HCT116 (cell line): ENCODE data around the gene SNTG2. TPM values are rescaled to one million over a fixed set of nuclear protein-coding genes. Genes with fewer than 3 reads are reported as not detected.

Experiments
- ATAC-seq: fragments of 200-7000 bp; cut with Tn5 transposase; 2 replicates; pipeline ENCODE4 v1.9.1; 2020; ENCODE audit warnings: mild to moderate bottlenecking, moderate library complexity
- BruUV-seq: library from RNA; stranded (reverse); fragments of 400-500 nt; replicated peaks from 2 replicates; lab custom pipeline; 2021; lab: Mats Ljungman, UMichigan
- CTCF ChIA-PET: fragments of 300-600 bp; sonication (Branson Sonifier 250); formaldehyde crosslinking; loops from one replicate; lab custom pipeline; 2021; ENCODE audit warnings: antibody characterized with exemption; lab: Charles Lee
- POLR2A ChIA-PET: fragments of 300-600, 350-600 bp; sonication (Branson Sonifier 250); formaldehyde crosslinking; loops from one replicate; lab custom pipeline; 2021; ENCODE audit warnings: antibody characterized with exemption; lab: Charles Lee
- RAD21 ChIA-PET, 2 experiments: fragments of 300-600 bp; sonication (Branson Sonifier 250); formaldehyde crosslinking; loops; one replicate each; lab custom pipeline; 2023; ENCODE audit warnings: low total read pairs in 2 of 2; ENCODE audit not compliant: uncharacterized antibody in 2 of 2, unreplicated experiment in 2 of 2, low non-redundant PET in 1 of 2; lab: Charles Lee
- DNase-seq: peaks from one replicate; pipeline ENCODE4 v3.0.0-alpha.2; 2010; ENCODE audit warnings: low read depth, low spot score
- H2AFZ ChIP-seq: fragments of 200-600 bp; shearing (Covaris generic), sonication (generic); 2 replicates; pipeline ENCODE4 v1.6.1; 2017; ENCODE audit warnings: low read depth, mixed run types, mixed read lengths, antibody characterized with exemption, low read length; ENCODE audit not compliant: poor library complexity, severe bottlenecking
- H3K27ac ChIP-seq: 2 replicates; pipeline ENCODE4 v1.5.1; 2012; ENCODE audit warnings: low read depth, low read length
- H3K27me3 ChIP-seq: fragments of 200-600 bp; sonication (generic); 2 replicates; pipeline ENCODE4 v1.6.1; 2016; ENCODE audit warnings: mixed run types, low read length, mixed read lengths; ENCODE audit not compliant: insufficient read depth
- H3K36me3 ChIP-seq, 2 experiments: fragments of 200-500 bp in 1 of 2; fragments of 200-600 bp in 1 of 2; sonication (Bioruptor generic) in 1 of 2; sonication (generic) in 1 of 2; 2 replicates each; pipeline versions ENCODE4 v1.5.1 to v1.6.1; 2014 to 2016; ENCODE audit warnings: low read length in 2 of 2, inconsistent platforms in 1 of 2, mixed read lengths in 1 of 2, mixed run types in 1 of 2; ENCODE audit not compliant: insufficient read depth in 2 of 2, control insufficient read depth in 1 of 2
- H3K4me1 ChIP-seq, 2 experiments: fragments of 200-600 bp in 1 of 2; sonication (generic) in 1 of 2; 2 replicates each; pipeline versions ENCODE4 v1.5.1 to v1.6.1; 2012 to 2017; ENCODE audit warnings: low read length in 2 of 2, inconsistent platforms in 1 of 2, mild to moderate bottlenecking in 1 of 2, mixed read lengths in 1 of 2, mixed run types in 1 of 2, moderate library complexity in 1 of 2; ENCODE audit not compliant: insufficient read depth in 2 of 2, control insufficient read depth in 1 of 2
- H3K4me2 ChIP-seq: fragments of 200-600 bp; sonication (generic); 2 replicates; pipeline ENCODE4 v1.6.1; 2017; ENCODE audit warnings: mixed run types, low read length, mixed read lengths
- H3K4me3 ChIP-seq, 2 experiments: fragments of 200-600 bp in 1 of 2; sonication (generic) in 1 of 2; replicated peaks in 1 of 2; 2 replicates each; pipeline ENCODE4 v1.5.1; 2011 to 2016; ENCODE audit warnings: low read length in 2 of 2, control low read depth in 1 of 2, low read depth in 1 of 2, mild to moderate bottlenecking in 1 of 2, mixed read lengths in 1 of 2, mixed run types in 1 of 2
- H3K79me2 ChIP-seq: fragments of 200-600 bp; sonication (generic); 2 replicates; pipeline ENCODE4 v1.6.1; 2017; ENCODE audit warnings: mild to moderate bottlenecking, mixed run types, low read length, moderate library complexity, mixed read lengths; ENCODE audit not compliant: insufficient read depth
- H3K9ac ChIP-seq: fragments of 200-600 bp; sonication (generic); 2 replicates; pipeline ENCODE4 v1.6.1; 2016; ENCODE audit warnings: low read length, mixed read lengths
- H3K9me2 ChIP-seq: fragments of 200-600 bp; sonication (generic), shearing (Covaris generic); 2 replicates; pipeline ENCODE4 v1.6.1; 2017; ENCODE audit warnings: mixed run types, mild to moderate bottlenecking, moderate library complexity; ENCODE audit not compliant: insufficient read depth
- H3K9me3 ChIP-seq, 2 experiments: fragments of 200-500 bp in 1 of 2; fragments of 200-600 bp in 1 of 2; sonication (Bioruptor generic) in 1 of 2; sonication (generic) in 1 of 2; 2 replicates each; pipeline ENCODE4 v1.6.1; 2014 to 2017; ENCODE audit warnings: low read length in 2 of 2, mixed read lengths in 2 of 2, inconsistent platforms in 1 of 2, low read depth in 1 of 2, mild to moderate bottlenecking in 1 of 2, mixed run types in 1 of 2, moderate library complexity in 1 of 2; ENCODE audit not compliant: control insufficient read depth in 1 of 2, insufficient read depth in 1 of 2
- H4K20me1 ChIP-seq: fragments of 200-600 bp; sonication (generic), shearing (Covaris generic); 2 replicates; pipeline ENCODE4 v1.6.1; 2017; ENCODE audit warnings: mixed run types, mild to moderate bottlenecking, moderate library complexity; ENCODE audit not compliant: insufficient read depth
- ATF3 ChIP-seq: IDR thresholded peaks from 2 replicates; pipeline ENCODE4 v1.6.1; 2012
- CBX3 ChIP-seq: IDR thresholded peaks from 2 replicates; pipeline ENCODE4 v1.6.1; 2012; ENCODE audit warnings: low read depth
- CEBPB ChIP-seq: IDR thresholded peaks from 2 replicates; pipeline ENCODE4 v1.6.1; 2012; ENCODE audit warnings: low read depth
- CTCF ChIP-seq, 3 experiments: fragments of 200-600 bp in 1 of 3; sonication (generic) in 1 of 3; IDR thresholded peaks in 2 of 3; conservative IDR thresholded peaks in 1 of 3; 2 replicates each; pipeline ENCODE4 v1.5.1; 2012 to 2017; ENCODE audit warnings: low read depth in 2 of 3, low read length in 2 of 3, antibody characterized with exemption in 1 of 3, borderline replicate concordance in 1 of 3, control low read depth in 1 of 3, mild to moderate bottlenecking in 1 of 3, mixed read lengths in 1 of 3, mixed run types in 1 of 3, moderate library complexity in 1 of 3; ENCODE audit not compliant: insufficient read depth in 1 of 3
- EGR1 ChIP-seq: IDR thresholded peaks from 2 replicates; pipeline ENCODE4 v1.6.1; 2012; ENCODE audit warnings: low read depth
- ELF1 ChIP-seq: IDR thresholded peaks from 2 replicates; pipeline ENCODE4 v1.6.1; 2012; ENCODE audit warnings: low read depth, borderline replicate concordance
- EZH2 ChIP-seq: fragments of 200-600 bp; sonication (generic); IDR thresholded peaks from 2 replicates; pipeline ENCODE4 v1.6.1; 2017; ENCODE audit warnings: antibody characterized with exemption, mixed run types
- EZH2phosphoT487 ChIP-seq: fragments of 200-600 bp; IDR thresholded peaks from 2 replicates; pipeline ENCODE4 v1.6.1; 2018; ENCODE audit warnings: antibody characterized with exemption, borderline replicate concordance
- FOSL1 ChIP-seq: IDR thresholded peaks from 2 replicates; pipeline ENCODE4 v1.6.1; 2012; ENCODE audit warnings: low read depth
- JUND ChIP-seq: IDR thresholded peaks from 2 replicates; pipeline ENCODE4 v1.6.1; 2012
- MAX ChIP-seq: IDR thresholded peaks from 2 replicates; pipeline ENCODE4 v1.6.1; 2012
- POLR2A ChIP-seq: IDR thresholded peaks from 2 replicates; pipeline ENCODE4 v1.7.0; 2011; ENCODE audit warnings: borderline replicate concordance; ENCODE audit not compliant: insufficient read depth, insufficient read length; ENCODE audit errors: extremely low read depth
- REST ChIP-seq: IDR thresholded peaks from 2 replicates; pipeline ENCODE4 v1.6.1; 2012; ENCODE audit warnings: low read depth
- SIN3A ChIP-seq: IDR thresholded peaks from 2 replicates; pipeline ENCODE4 v1.6.1; 2012; ENCODE audit warnings: low read depth
- SRF ChIP-seq: IDR thresholded peaks from 2 replicates; pipeline ENCODE4 v1.6.1; 2012; ENCODE audit warnings: low read depth
- TCF7L2 ChIP-seq: IDR thresholded peaks from 2 replicates; pipeline ENCODE4 v1.7.0; 2011; ENCODE audit warnings: borderline replicate concordance, inconsistent platforms; ENCODE audit not compliant: insufficient read depth, insufficient read length; ENCODE audit errors: extremely low read depth
- YY1 ChIP-seq: IDR thresholded peaks from 2 replicates; pipeline ENCODE4 v1.6.1; 2011; ENCODE audit warnings: low read length, low read depth, moderate library complexity, mild to moderate bottlenecking; ENCODE audit not compliant: insufficient replicate concordance; ENCODE audit errors: extremely low read depth
- ZBTB33 ChIP-seq: IDR thresholded peaks from 2 replicates; pipeline ENCODE4 v1.6.1; 2011; ENCODE audit warnings: mild to moderate bottlenecking, low read length, moderate library complexity; ENCODE audit not compliant: insufficient replicate concordance; ENCODE audit errors: extremely low read depth
- intact Hi-C: fragments of 100-400 bp; cut with micrococcal nuclease; formaldehyde crosslinking; loops from 2 replicates; pipeline ENCODE4 v1.10.0; 2022
- total RNA-seq: library from RNA; stranded (reverse); gene quantifications from one replicate; pipeline ENCODE4 v1.2.1, GENCODE V29; 2021; ENCODE audit not compliant: unreplicated experiment

Gene SNTG2
- total RNA-seq, 1 experiment from 2014 or later = not detected

- H3K4me1 ChIP-seq = no peaks in the 10 kb centered on the region
- no peak for DNase-seq
- no peaks in the 10 kb centered on the region for H3K9me3 ChIP-seq
- no peaks in the 10 kb centered on the region for H3K9me2 ChIP-seq
- TF ChIP-seq SRF = no peak
- no peak for TF ChIP-seq EZH2
- no peak for TF ChIP-seq MAX
- TF ChIP-seq SIN3A = no peak
- TF ChIP-seq JUND = no peak
- no peak for TF ChIP-seq YY1
- no peak for TF ChIP-seq REST
- no peak for TF ChIP-seq ATF3
- no peak for TF ChIP-seq ELF1
- no peak for TF ChIP-seq FOSL1
- no peak for TF ChIP-seq CBX3
- no peak for TF ChIP-seq CEBPB
- TF ChIP-seq ZBTB33 = no peak
- TF ChIP-seq POLR2A = no peak
- TF ChIP-seq EGR1 = no peak
- no peak for TF ChIP-seq TCF7L2
- TF ChIP-seq EZH2phosphoT487 = no peak
- no peak for TF ChIP-seq CTCF (IDR thresholded peaks at IDR 0.05 in 2 of 3, conservative IDR thresholded peaks at IDR 0.05 in 1 of 3; ENCODE audit: borderline replicate concordance in 1 of 3, insufficient read depth in 1 of 3, low read depth in 2 of 3, low read length in 2 of 3)
- TF ChIP-seq, all 23 proteins: peak for 0
- Histone ChIP-seq H4K20me1 (no peaks in the 10 kb centered on the region), H3K9ac (no peak overlapping the region), H3K4me3 (no peak overlapping the region), H3K79me2 (no peaks in the 10 kb centered on the region), H3K27me3 (0 out of 2 replicates have a peak, but pooled peaks cover 10% of the 10 kb centered on the region), H2AFZ (no peak overlapping the region), H3K4me2 (no peak overlapping the region), H3K27ac (no peak overlapping the region), H3K36me3 (no peaks in the 10 kb centered on the region)
- intact Hi-C loops = no loop called here
- BruUV-seq = no TSS peak
- RAD21 ChIA-PET = no interaction called here
- POLR2A ChIA-PET = no interaction called here
- CTCF ChIA-PET = no interaction called here
- no peak for ATAC-seq
Observed at GRCh38 chr2:1339388-1340140, 388.9 kb downstream of the SNTG2 start.
